CD14-positive monocyte (primary cell): Measurements from ENCODE around the gene EFEMP2. TPM values are rescaled to one million over a fixed set of nuclear protein-coding genes. Genes with fewer than 3 reads are reported as not detected.
A peak's percentile ranks its signal among the peaks of the same experiment; 100 is the strongest.

Experiments
- DNase-seq, 3 donors: peaks; one replicate each; pipeline ENCODE4 v3.0.0-alpha.2; 2011 to 2022
- H2AFZ ChIP-seq: 2 replicates; pipeline ENCODE4 v1.6.0; 2012; ENCODE audit warnings: mild to moderate bottlenecking, low read depth, low read length, inconsistent platforms; ENCODE audit not compliant: insufficient read depth, poor library complexity, severe bottlenecking
- H3K27ac ChIP-seq, 2 donors: 1 replicate in 1 of 2; 2 replicates in 1 of 2; pipeline ENCODE4 v1.5.1; 2012 to 2013; ENCODE audit warnings: low read length in 2 of 2, control low read depth in 1 of 2, inconsistent platforms in 1 of 2, low read depth in 1 of 2, mild to moderate bottlenecking in 1 of 2
- H3K27me3 ChIP-seq, 2 donors: one replicate each; pipeline versions ENCODE4 v1.6.0 to v1.6.1; 2011 to 2013; ENCODE audit warnings: low read length in 2 of 2; ENCODE audit not compliant: control insufficient read depth in 2 of 2, insufficient read depth in 2 of 2
- H3K36me3 ChIP-seq, 2 donors: replicated peaks in 1 of 2; 1 replicate in 1 of 2; 2 replicates in 1 of 2; pipeline versions ENCODE4 v1.5.1 to v1.6.1; 2012 to 2013; ENCODE audit warnings: low read length in 2 of 2, control low read depth in 1 of 2, inconsistent platforms in 1 of 2, mild to moderate bottlenecking in 1 of 2; ENCODE audit not compliant: insufficient read depth in 2 of 2, control insufficient read depth in 1 of 2
- H3K4me1 ChIP-seq, 2 donors: 1 replicate in 1 of 2; 2 replicates in 1 of 2; pipeline versions ENCODE4 v1.5.1 to v1.6.1; 2012 to 2013; ENCODE audit warnings: low read length in 2 of 2, control low read depth in 1 of 2, inconsistent platforms in 1 of 2, mild to moderate bottlenecking in 1 of 2, moderate library complexity in 1 of 2; ENCODE audit not compliant: insufficient read depth in 2 of 2, control insufficient read depth in 1 of 2
- H3K4me2 ChIP-seq: replicated peaks from 2 replicates; pipeline ENCODE3; 2012; ENCODE audit warnings: low read length, moderate library complexity, mild to moderate bottlenecking; ENCODE audit not compliant: poor library complexity, severe bottlenecking; ENCODE audit errors: extremely low read depth
- H3K4me3 ChIP-seq, 3 experiments: fragments of 200-600 bp in 1 of 3; sonication (generic) in 1 of 3; replicated peaks in 1 of 3; 1 replicate in 2 of 3; 2 replicates in 1 of 3; pipeline ENCODE4 v1.5.1; 2011 to 2013; ENCODE audit warnings: low read length in 3 of 3, mild to moderate bottlenecking in 3 of 3, control low read depth in 2 of 3, low read depth in 2 of 3, inconsistent platforms in 1 of 3, moderate library complexity in 1 of 3
- H3K79me2 ChIP-seq: 2 replicates; pipeline ENCODE4 v1.6.0; 2012; ENCODE audit warnings: mild to moderate bottlenecking, control low read depth, inconsistent platforms, low read length, moderate library complexity; ENCODE audit not compliant: insufficient read depth
- H3K9ac ChIP-seq: 2 replicates; pipeline ENCODE4 v1.6.0; 2017; ENCODE audit warnings: low read length, mild to moderate bottlenecking; ENCODE audit not compliant: insufficient read depth, poor library complexity, severe bottlenecking
- H3K9me3 ChIP-seq, 2 donors: replicated peaks in 1 of 2; 1 replicate in 1 of 2; 2 replicates in 1 of 2; pipeline versions ENCODE4 v1.5.1 to v1.6.1; 2012 to 2013; ENCODE audit warnings: low read length in 2 of 2, control low read depth in 1 of 2; ENCODE audit not compliant: control insufficient read depth in 1 of 2, insufficient read depth in 1 of 2
- H4K20me1 ChIP-seq: 2 replicates; pipeline ENCODE4 v1.6.0; 2012; ENCODE audit warnings: mild to moderate bottlenecking, low read length, control low read depth, moderate library complexity; ENCODE audit not compliant: insufficient read depth
- H3K27ac Mint-ChIP-seq, 7 donors: one replicate each; pipeline ENCODE4 v1.8.0; 2020; ENCODE audit warnings: mild to moderate bottlenecking in 7 of 7, mixed read lengths in 7 of 7, moderate library complexity in 6 of 7, inconsistent platforms in 2 of 7
- H3K27me3 Mint-ChIP-seq, 3 donors: one replicate each; pipeline ENCODE4 v1.8.0; 2021 to 2022; ENCODE audit warnings: low read depth in 3 of 3, mild to moderate bottlenecking in 3 of 3, mixed read lengths in 3 of 3, moderate library complexity in 3 of 3, inconsistent platforms in 1 of 3
- H3K36me3 Mint-ChIP-seq, 2 donors: one replicate each; pipeline ENCODE4 v1.8.0; 2020; ENCODE audit warnings: mixed read lengths in 2 of 2, inconsistent platforms in 1 of 2, mild to moderate bottlenecking in 1 of 2
- H3K4me1 Mint-ChIP-seq: one replicate; pipeline ENCODE4 v1.8.0; 2020; ENCODE audit warnings: mild to moderate bottlenecking, mixed read lengths
- H3K4me3 Mint-ChIP-seq, 2 donors: one replicate each; pipeline ENCODE4 v1.8.0; 2020; ENCODE audit warnings: mild to moderate bottlenecking in 2 of 2, mixed read lengths in 2 of 2, moderate library complexity in 1 of 2
- H3K9me3 Mint-ChIP-seq, 7 donors: one replicate each; pipeline ENCODE4 v1.8.0; 2020 to 2022; ENCODE audit warnings: mixed read lengths in 7 of 7, mild to moderate bottlenecking in 6 of 7, moderate library complexity in 6 of 7, inconsistent platforms in 2 of 7
- CTCF ChIP-seq: fragments of 200-600 bp; IDR thresholded peaks from one replicate; pipeline ENCODE4 v1.8.0; 2022; ENCODE audit warnings: antibody characterized with exemption, mild to moderate bottlenecking
- WGBS: methylation state at CpG from one replicate; pipeline ENCODE4 v1.1.5; 2013; ENCODE audit warnings: missing lambda C conversion rate; ENCODE audit not compliant: insufficient coverage; 5-methylcytosine and 5-hydroxymethylcytosine counted together
- intact Hi-C, 2 donors: fragments of 100-400 bp; cut with micrococcal nuclease; formaldehyde crosslinking; loops; one replicate each; pipeline versions ENCODE4 v1.15.0 to v1.15.1; 2023
- polyA plus RNA-seq, 3 donors: library from polyadenylated mRNA; depleted of rRNA in 1 of 3; unstranded in 2 of 3; stranded (reverse) in 1 of 3; fragments of 300-500 nt in 2 of 3; fragments of >200 nt in 1 of 3; fragmentation: Illumina TruSeq in 2 of 3; gene quantifications; 1 replicate in 2 of 3; 2 replicates in 1 of 3; pipeline ENCODE4 v1.2.3, GENCODE V29; 2012 to 2021

EFEMP2 gene
- polyA plus RNA-seq, 3 donors = 0.44 to 14.7 TPM; not detected in 1

- Histone ChIP-seq H3K4me1 (peaks cover 35 to 58% of the 10 kb centered on the region in 2 donors), H3K36me3 (peaks cover 36 to 46% of the 10 kb centered on the region in 2 donors), H4K20me1 (peaks cover 15% of the 10 kb centered on the region), H2AFZ (no peak overlapping the region), H3K9me3 (no peaks in the 10 kb centered on the region), H3K27ac (no peak overlapping the region), H3K79me2 (peaks cover 27% of the 10 kb centered on the region), H3K4me3 (no peak overlapping the region), H3K4me2 (no peak overlapping the region), H3K27me3 (no peaks in the 10 kb centered on the region), H3K9ac (no peak overlapping the region)
- peaks cover 43% of the 10 kb centered on the region for H3K4me1 Mint-ChIP-seq
- H3K27ac Mint-ChIP-seq = peak overlapping the region in 1 of 7 donors; percentile 47
- no peak overlapping the region for H3K4me3 Mint-ChIP-seq
- no peak for DNase-seq
- H3K9me3 Mint-ChIP-seq = peaks cover 0 to 2% (median 0%) of the 10 kb centered on the region in 7 donors
- TF ChIP-seq CTCF = no peak
- 100% methylated on average over 3 of the region's 12 CpGs for WGBS
- intact Hi-C loops = loop anchor here (5.0 kb wide), 2 partner anchors 36 to 41 kb away; no protein-coding TSS in a partner anchor
- H3K27me3 Mint-ChIP-seq = peaks cover 0 to 7% (median 0%) of the 10 kb centered on the region in 3 donors
- peaks cover 44 to 56% of the 10 kb centered on the region in 2 donors for H3K36me3 Mint-ChIP-seq
Measured at GRCh38 chr11:65885808-65886536, 13.4 kb upstream of the EFEMP2 start.

- Mint-ChIP-seq H3K27ac (peak overlapping the region in 4 of 7 donors; percentile 56 to 85 (median 60)), H3K9me3 (peaks cover 0 to 2% (median 0%) of the 10 kb centered on the region in 7 donors), H3K36me3 (peaks cover 44 to 56% of the 10 kb centered on the region in 2 donors), H3K4me1 (peaks cover 42% of the 10 kb centered on the region), H3K4me3 (no peak overlapping the region), H3K27me3 (peaks cover 0 to 5% (median 0%) of the 10 kb centered on the region in 3 donors)
- Histone ChIP-seq H3K79me2 (peaks cover 22% of the 10 kb centered on the region), H3K4me3 (no peak overlapping the region), H3K36me3 (peaks cover 36 to 46% of the 10 kb centered on the region in 2 donors), H3K4me2 (no peak overlapping the region), H3K9ac (no peak overlapping the region), H3K27ac (no peak overlapping the region), H3K9me3 (no peaks in the 10 kb centered on the region), H4K20me1 (peaks cover 15% of the 10 kb centered on the region), H2AFZ (no peak overlapping the region), H3K4me1 (peaks cover 31 to 50% of the 10 kb centered on the region in 2 donors), H3K27me3 (no peaks in the 10 kb centered on the region)
- WGBS = 97% methylated on average over 7 of the region's 7 CpGs
- intact Hi-C loops = loop anchor here (5.0 kb wide), 2 partner anchors 37 to 42 kb away; no protein-coding TSS in a partner anchor
- no peak for TF ChIP-seq CTCF
- no peak for DNase-seq
Measured at GRCh38 chr11:65885231-65885630, 12.6 kb upstream of the EFEMP2 start.
